ENCODE measurements around the gene SLC22A4. TPM values are rescaled to one million over a fixed set of nuclear protein-coding genes. Genes with fewer than 3 reads are reported as not detected.

SLC22A4 gene
- total RNA-seq, 1 donor from 2014 or later, result 8.5 TPM

DNA sequence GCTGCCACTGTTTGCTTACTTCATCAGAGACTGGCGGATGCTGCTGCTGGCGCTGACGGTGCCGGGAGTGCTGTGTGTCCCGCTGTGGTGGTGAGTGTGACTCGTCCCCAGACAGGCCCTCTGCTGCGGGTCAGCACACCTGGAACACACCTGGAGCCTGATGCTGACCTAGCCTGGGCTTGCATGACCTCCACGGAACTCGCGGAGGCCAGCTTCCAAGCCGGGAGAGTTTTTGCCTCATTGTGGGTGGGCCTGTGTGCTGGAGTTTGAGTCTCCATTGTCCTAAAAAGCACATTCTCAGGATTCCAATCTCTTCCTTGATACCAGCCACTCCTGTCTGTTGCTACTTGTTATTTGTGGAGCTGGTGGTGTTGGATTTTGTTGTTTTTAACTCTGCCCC, 28.1 kb downstream of the SLC22A4 start:
- Histone ChIP-seq H3K27ac (no peak overlapping the region), H3K27me3 (ENCODE audit: low read depth) (no peaks in the 10 kb centered on the region), H3K9me3 (no peaks in the 10 kb centered on the region), H3K4me1 (no peaks in the 10 kb centered on the region), H3K36me3 (no peaks in the 10 kb centered on the region), H3K4me3 (no peak overlapping the region)
- ATAC-seq (no peak), DNase-seq (no peak)
- TF ChIP-seq, protein P1, sequence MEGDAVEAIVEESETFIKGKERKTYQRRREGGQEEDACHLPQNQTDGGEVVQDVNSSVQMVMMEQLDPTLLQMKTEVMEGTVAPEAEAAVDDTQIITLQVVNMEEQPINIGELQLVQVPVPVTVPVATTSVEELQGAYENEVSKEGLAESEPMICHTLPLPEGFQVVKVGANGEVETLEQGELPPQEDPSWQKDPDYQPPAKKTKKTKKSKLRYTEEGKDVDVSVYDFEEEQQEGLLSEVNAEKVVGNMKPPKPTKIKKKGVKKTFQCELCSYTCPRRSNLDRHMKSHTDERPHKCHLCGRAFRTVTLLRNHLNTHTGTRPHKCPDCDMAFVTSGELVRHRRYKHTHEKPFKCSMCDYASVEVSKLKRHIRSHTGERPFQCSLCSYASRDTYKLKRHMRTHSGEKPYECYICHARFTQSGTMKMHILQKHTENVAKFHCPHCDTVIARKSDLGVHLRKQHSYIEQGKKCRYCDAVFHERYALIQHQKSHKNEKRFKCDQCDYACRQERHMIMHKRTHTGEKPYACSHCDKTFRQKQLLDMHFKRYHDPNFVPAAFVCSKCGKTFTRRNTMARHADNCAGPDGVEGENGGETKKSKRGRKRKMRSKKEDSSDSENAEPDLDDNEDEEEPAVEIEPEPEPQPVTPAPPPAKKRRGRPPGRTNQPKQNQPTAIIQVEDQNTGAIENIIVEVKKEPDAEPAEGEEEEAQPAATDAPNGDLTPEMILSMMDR (IDR thresholded peaks at IDR 0.05), result no peak
- intact Hi-C loops (cut with DNase I), result no loop called here

DNA sequence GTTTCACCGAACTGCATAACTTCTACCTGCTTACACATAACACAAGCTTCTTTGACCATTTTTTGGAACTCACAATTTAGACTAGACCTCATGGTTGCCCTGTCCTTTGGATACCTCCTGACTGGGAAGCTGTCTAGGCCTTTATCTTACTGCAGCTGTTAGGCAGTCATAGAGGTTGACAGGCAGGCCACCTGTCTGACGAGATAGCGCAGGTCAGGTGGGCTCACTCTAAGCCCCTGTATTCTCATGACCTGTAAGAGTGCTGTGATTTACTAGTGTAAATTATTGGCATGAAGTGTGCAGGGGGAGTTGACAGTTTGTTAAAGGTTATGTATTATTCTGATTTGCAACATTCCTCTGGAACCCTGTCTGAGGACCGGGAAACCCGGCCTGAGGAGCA, 29.0 kb downstream of the SLC22A4 start:
- DNase-seq (no peak), ATAC-seq (no peak)
- H3K27me3 ChIP-seq (ENCODE audit: low read depth), result no peaks in the 10 kb centered on the region

DNA sequence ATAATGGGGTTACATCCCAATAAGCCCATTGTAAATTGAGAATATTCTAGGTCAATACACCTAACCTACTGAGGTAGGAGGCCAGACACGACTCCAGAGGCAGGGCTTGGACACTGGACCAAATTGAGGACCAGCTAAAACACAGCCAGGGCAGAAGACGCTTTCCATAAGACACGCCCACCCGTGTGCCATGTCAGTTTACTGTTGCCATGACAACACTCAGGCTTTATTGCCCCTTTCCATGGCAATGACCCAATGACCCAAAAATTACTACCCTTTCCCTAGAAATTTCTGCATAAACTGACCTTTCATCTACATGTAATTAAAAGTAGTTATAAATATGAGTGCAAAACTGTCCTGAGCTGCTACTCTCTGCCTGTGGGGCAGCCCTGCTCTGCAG, 31.5 kb downstream of the SLC22A4 start:
- DNase-seq (no peak), ATAC-seq (no peak)
- intact Hi-C loops (cut with DNase I), result no loop called here
- Histone ChIP-seq H3K4me3 (no peak overlapping the region), H3K36me3 (no peaks in the 10 kb centered on the region), H3K27ac (no peak overlapping the region), H3K27me3 (ENCODE audit: low read depth) (no peaks in the 10 kb centered on the region), H3K9me3 (no peaks in the 10 kb centered on the region), H3K4me1 (no peaks in the 10 kb centered on the region)
- TF ChIP-seq, protein P1 (IDR thresholded peaks at IDR 0.05), result no peak

More for the DNA sequence above, 29.0 kb downstream of the SLC22A4 start:
- Histone ChIP-seq H3K4me1 (no peaks in the 10 kb centered on the region), H3K36me3 (no peaks in the 10 kb centered on the region), H3K27ac (no peak overlapping the region), H3K4me3 (no peak overlapping the region), H3K9me3 (no peaks in the 10 kb centered on the region)
- TF ChIP-seq, protein P1 (IDR thresholded peaks at IDR 0.05), result no peak
- intact Hi-C loops (cut with DNase I), result no loop called here

DNA sequence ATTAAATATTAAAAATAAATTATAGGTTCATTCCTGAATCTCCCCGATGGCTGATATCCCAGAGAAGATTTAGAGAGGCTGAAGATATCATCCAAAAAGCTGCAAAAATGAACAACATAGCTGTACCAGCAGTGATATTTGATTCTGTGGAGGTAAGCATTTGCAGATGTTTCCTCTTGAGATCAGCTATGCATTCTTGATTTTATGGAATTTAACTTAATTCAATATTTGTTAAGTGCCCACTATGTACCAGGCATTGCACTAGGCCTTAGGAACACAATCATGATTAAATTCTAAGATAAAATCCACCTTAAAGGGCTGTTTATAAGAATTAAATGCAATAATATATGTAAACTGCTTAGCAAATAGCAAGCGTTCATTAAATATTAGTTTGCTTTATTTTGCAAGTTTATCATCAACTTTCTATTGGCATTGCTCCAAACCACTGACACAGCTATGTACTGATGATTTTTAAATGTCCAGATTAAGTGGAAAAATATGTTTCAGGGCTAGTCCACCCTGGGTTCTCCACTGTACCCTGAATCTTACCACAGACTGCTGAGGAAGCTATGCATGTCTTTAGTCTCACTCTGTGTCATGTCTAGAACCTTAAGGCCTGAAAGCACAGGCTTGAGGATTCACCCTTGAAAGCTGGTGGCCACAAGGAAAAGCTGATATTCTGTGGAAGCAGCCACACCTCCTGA, 33.2 kb downstream of the SLC22A4 start:
- Histone ChIP-seq H3K36me3 (peaks cover 11% of the 10 kb centered on the region), H3K4me1 (no peaks in the 10 kb centered on the region), H3K4me3 (no peak overlapping the region), H3K9me3 (no peaks in the 10 kb centered on the region), H3K27ac (no peak overlapping the region), H3K27me3 (ENCODE audit: low read depth) (no peaks in the 10 kb centered on the region)
- intact Hi-C loops (cut with DNase I), result no loop called here
- no peak for ATAC-seq
- no peak for DNase-seq
- TF ChIP-seq, protein P1 (IDR thresholded peaks at IDR 0.05), result no peak

DNA sequence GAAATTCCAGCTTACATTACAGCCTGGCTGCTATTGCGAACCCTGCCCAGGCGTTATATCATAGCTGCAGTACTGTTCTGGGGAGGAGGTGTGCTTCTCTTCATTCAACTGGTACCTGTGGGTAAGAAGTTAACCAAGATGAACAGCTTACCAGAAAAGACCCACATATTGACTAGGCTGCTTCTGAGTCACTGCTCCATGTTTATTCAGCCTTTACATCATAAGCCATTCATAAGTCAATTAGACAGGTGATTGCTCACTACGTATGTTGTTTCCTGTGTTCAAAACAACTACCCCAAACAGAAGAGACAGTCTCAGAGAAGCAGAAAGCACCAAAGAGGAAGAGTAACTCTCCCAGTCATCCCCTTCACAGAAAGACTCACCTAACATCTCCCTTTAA, 40.6 kb downstream of the SLC22A4 start:
- H3K4me1 ChIP-seq, result no peaks in the 10 kb centered on the region
- TF ChIP-seq, protein P1 (IDR thresholded peaks at IDR 0.05), result no peak
- DNase-seq (no peak), ATAC-seq (no peak)
- peaks cover 11% of the 10 kb centered on the region for H3K36me3 ChIP-seq
- H3K4me3 ChIP-seq, result no peak overlapping the region
- H3K9me3 ChIP-seq, result no peaks in the 10 kb centered on the region
- H3K27ac ChIP-seq, result no peak overlapping the region
- no peaks in the 10 kb centered on the region for H3K27me3 ChIP-seq (ENCODE audit: low read depth)
- intact Hi-C loops (cut with DNase I), result no loop called here
